GM12873 (cell line): ENCODE data around the gene ESYT3.

Experiments
- CTCF ChIP-seq: IDR thresholded peaks from 2 replicates; pipeline ENCODE4 v1.5.1; 2012; ENCODE audit warnings: low read depth, mild to moderate bottlenecking, moderate library complexity, low read length, control low read depth; ENCODE audit not compliant: insufficient read depth; ENCODE audit errors: missing control alignments

Gene ESYT3

GRCh38 chr3:138455801-138456716 lies 21.6 kb downstream of the ESYT3 start:
- no peak for TF ChIP-seq CTCF

GRCh38 chr3:138456961-138457862 lies 22.8 kb downstream of the ESYT3 start:
- TF ChIP-seq CTCF = no peak

- no peak for TF ChIP-seq CTCF
These were observed 23.7 kb downstream of the ESYT3 start for GRCh38 chr3:138457863-138458735.

- no peak for TF ChIP-seq CTCF
These were observed 24.5 kb downstream of the ESYT3 start for GRCh38 chr3:138458774-138459499.

GRCh38 chr3:138459619-138460535 lies 25.5 kb downstream of the ESYT3 start:
- no peak for TF ChIP-seq CTCF
